Middle frontal gyrus (tissue), 1 donor: Measurements from ENCODE around the gene TXLNB.
"Not testable (repeated sequence)": the region's sequence is repeated elsewhere in the genome, so short reads cannot be mapped to it uniquely, and the experiment has no call there.

ENCODE experiments used
- DNase-seq: peaks from one replicate; pipeline ENCODE4 v3.0.0-alpha.2; 2015; ENCODE audit warnings: low spot score; ENCODE audit errors: extremely low spot score

TXLNB gene

DNA sequence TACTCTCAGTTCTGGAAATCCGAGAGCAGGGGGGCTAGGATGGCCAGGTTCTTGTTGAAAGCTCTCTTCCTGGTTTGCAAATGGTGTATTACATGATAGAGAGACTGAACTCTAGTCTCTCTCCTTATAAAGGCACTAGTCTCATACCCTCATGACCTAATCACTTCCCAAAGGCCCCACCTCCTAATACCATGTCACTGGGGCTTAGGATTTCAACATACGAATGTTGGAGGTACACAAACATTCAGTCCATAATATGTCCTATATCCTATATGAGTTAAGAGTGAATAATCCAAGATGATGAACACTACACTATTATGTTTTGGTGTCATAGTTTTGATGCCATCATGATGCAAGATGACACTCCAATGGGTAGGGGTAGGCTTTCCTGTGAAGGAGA is 20.0 kb upstream of the TXLNB start:
- DNase-seq = no peak

DNA sequence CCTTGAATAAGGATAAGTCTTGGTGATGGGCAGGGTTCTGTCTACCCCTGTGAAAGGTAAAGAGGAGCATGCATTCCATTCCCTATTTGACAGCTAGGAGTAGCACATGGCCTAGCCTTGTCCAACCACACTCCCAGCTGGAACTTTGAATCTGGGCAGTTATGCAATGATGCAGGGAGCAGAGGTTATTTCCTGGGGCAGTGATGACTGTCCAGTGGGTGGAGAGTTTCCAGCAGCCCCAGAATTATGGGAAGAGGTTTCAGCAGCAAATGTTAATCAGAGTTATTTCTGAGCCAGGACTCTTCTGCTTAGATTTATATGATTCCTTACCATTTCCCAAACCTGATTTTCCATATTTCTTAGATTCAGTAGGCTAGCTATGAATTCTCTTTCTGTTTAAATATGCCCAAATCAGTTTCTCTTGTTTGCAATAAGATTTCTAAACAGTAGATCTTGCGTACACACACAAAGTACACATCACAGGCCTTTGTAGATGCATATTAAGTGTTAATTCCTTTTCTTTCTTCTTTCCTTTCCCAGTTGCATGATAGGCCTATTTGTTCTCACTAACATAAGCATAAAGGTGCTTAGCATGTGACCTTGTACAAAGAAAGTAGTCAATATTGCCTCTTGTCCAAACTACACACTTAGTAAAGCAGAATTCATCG is 17.3 kb upstream of the TXLNB start:
- no peak for DNase-seq

DNA sequence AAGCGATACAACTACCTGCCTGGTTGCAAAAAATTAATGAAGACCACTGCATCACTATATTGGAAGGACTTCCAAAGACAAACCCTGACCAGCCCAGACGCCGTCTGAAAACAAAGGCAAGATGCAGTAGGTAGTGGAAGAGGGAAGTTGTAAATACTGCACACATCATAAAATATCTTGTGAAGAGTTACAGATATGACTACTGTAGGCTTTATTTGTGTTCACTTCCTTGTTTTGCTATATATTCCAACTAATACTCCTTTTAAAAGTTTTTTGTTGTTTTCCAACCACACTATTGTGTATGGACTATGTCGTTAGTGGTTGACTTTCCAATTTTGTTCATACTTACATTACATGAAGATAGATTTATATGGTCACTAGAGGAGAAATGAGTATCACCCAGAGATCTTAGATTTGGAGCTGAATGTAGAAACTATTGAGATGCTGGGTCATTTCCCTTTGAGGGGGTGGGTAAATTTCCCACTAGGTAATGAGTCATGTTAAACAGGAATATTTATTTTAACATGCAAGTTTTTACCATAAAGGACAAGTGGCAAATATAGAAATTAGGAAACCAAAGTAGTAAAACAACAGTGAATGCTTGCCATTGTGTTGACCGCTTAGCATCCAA is 16.6 kb upstream of the TXLNB start:
- no peak for DNase-seq

DNA sequence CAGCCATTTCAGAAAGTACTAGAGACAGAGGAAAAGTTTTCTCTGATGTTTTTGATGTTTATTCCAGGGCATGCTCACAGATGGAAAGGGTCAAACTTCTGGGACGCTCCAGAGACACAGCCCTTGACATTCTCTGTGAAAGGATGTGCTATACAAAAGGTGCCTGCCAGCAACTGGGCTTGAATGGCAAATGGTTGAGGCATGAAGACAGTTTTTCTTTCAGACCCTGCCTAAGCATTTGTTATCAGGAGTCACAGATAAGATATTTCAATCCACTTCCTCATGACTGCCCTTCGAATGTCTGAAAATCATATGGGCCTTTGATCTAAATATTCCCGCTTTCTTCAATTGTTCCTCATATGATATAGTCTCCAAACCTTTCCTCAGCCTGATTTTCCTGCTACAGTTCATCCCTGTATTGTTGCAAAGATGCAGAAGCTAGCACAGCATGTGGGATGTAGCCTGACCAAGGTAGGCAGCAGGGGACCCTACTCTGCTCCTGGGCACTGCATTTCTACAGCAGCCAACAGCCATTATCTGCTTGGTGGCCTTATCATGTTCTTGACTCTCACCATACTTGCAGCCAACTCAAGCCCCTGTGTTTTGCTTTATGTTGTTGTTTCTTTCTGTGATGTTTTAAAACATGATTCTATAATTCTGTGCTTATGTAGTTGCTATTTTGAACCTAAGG is 14.6 kb upstream of the TXLNB start:
- no peak for DNase-seq

DNA sequence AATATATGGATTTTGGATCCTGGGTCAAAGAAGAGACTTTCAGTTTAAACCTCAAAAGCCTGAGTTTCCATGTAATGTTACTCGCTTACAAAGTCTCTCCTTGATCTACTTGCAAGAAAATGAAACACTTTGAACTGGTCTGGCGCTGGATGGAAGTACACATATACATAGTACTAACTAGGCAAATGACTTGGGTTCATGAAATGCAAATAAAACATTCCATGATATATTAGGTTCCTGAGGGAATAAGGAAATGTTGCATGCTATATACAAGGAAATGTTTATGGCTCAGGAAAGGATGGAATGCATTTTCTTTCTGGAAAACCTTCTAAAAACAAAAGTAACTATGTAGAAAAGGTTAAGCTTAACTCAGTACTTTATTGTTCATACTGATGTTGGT is 11.4 kb upstream of the TXLNB start:
- no peak for DNase-seq

DNA sequence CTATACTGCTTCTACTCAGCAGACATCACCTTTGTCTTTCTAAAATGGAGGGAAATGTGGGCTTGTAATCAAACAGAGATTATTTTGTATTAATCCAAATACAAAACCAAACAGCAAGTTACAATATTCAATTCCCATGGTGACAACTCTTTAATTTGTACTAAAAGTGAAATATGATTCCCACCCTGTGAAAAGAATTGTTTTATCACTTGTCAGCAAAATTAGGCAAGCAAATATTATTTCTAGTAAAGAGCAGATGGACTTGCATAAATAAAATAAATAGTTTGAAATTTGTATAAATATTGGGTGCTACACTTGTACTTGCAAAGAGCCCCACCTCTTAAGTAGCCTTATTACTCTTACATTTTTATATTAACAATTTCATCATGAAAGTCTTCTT is 6.1 kb upstream of the TXLNB start:
- no peak for DNase-seq

DNA sequence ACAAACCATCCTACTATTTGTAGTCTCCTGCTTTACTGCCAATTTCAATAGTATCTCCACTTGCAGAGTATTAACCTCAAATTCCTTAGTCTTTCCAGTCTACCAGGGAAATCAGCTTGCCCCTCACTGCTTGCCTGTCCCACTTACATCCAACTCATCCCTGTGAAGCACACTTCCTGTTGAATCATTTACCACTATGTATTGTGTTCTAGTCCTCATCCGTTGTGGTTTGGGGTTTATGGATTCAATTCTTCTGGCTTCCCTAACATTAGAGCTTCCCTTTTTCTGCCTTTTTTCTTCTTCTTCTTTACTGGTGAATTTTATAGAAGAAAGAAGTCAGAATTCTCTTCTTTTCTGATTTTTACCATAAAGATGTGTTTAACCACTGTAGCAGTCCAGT is 5.1 kb upstream of the TXLNB start:
- DNase-seq = no peak

DNA sequence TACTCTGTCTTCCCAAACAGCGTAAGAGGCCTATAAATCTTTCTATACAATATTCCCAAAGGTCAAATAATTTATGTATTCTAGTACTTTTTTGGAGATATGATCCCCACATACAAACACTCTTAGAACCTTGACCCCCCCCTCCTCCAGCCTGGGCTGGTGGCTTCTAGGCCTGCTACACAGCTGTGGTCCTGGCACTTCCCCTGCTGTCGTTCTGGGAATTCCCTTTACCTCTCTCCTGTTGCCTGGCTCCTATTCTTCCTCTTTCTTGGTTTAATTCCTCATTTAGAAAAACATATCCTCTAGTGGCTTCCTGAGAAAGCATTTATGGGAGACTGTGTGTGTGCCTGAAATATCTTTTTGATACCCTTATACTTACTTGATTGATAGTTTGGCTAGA is 4.1 kb upstream of the TXLNB start:
- DNase-seq = no peak

DNA sequence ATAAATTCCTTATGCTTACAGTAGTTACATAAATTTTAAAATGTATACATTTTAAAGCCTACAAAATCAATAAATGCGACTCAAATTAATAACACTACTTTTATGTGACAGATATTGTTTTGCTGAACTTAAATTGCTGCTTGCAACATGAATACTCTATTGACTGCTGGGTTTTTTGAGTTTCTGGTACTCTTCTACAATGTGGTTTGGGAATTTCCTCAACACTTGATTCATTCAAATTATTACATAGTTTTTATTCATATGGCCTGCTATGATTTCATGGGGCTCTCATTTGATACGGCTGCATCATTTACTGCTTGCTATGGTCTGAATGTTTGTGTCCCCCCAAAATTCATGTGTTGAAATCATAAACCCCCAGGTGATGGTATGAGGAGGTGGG is 2.3 kb upstream of the TXLNB start:
- no peak for DNase-seq

DNA sequence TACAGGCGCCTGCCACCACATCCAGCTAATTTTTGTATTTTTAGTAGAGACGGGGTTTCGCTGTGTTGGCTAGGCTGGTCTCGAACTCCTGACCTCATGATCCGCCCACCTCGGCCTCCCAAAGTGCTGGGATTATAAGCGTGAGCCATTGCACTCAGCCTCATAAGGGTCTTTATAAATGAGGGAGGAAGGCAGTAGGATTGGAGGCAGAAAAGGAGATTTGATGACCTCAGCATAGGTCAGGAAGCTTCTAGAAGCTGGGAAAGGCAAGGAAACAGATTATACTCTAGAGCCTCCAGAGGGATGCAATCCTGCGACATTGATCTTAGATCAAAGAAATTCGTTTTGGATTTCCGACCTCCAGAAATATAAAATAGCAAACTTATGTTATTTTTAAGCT is 1.4 kb upstream of the TXLNB start:
- not testable (repeated sequence) for DNase-seq

DNA sequence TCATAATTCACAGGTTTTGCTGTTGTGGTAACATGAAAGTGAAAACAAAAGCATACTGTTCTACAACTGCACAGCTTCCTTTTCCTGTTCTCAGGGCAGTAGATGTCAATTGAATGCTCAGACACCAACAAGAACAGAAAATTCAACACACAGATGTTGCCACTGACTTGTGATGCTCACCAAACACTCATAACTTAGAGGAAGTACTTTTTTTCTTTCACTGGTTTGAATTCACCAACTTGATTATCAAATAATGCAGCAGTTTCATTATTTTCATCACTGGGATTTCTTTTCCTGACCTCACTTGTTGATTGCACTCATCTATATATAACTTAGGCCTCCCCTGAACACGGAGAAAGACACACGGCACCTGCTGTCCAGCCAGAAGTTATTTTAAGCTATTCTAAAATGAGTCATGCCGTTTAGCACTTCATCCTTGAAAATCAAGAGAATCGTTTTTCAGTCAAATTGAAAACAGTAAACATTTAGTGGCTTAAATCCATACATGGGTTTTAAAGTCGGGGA is 949 bp downstream of the TXLNB start:
- no peak for DNase-seq

DNA sequence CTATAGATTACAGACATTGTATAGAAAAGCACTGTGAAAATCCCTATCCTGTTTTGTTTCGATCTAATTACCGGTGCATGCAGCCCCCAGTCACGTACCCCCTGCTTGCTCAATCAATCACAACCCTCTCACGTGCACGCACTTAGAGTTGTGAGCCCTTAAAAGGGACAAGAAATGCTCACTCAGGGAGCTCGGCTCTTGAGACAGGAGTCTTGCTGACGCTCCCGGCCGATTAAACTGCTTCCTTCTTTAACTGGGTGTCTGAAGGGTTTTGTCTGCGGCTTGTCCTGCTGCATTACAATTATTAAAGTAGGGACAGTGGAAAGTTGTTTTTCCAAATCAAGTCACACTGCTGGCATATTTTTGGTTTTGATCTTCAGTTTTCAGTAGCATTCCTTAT is 2.6 kb downstream of the TXLNB start:
- no peak for DNase-seq

DNA sequence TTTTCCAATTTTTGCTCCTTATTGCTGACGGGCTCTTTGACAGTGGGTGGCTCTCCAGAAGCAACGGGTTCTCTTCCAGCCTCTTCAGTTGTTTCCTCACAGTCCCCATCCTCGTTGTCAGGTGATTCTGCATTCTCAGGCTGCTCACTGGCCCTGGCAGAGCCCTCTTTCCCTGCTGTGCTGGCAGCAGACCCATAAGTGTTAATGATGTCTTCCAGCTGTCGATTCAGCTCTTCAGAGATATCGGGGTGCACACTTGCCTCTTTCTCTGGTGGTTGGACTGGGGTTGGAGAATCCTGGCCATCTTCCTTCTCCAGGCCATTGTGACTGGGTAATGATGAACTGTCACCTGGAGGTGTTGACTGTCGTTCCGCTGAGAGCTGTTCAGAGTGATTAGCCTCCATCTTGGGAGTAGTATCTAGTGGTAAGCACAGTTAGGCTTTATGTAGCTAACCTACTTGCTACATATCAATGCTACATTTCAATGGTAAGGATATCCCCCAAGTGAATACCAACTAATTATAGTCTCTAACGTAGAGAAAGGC is 3.2 kb downstream of the TXLNB start:
- no peak for DNase-seq

DNA sequence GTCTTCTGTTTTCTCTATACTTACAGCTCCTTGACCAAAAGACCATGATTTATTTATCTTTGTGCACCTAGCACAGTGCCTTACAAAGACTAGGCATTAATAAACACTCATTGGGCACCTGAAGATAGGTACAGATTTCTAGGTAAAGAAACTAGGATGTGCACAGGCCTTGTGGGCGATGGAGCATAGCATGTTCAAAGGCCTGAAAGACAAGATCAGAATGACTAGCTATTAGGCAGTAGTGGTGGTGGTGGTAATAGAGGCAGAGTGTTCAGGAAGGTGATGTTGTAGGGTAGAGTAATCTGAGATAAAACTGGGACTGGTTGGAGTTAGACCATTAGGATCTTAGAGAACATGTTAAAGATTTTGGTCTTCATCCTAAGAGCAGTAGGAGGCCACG is 3.9 kb downstream of the TXLNB start:
- no peak for DNase-seq

DNA sequence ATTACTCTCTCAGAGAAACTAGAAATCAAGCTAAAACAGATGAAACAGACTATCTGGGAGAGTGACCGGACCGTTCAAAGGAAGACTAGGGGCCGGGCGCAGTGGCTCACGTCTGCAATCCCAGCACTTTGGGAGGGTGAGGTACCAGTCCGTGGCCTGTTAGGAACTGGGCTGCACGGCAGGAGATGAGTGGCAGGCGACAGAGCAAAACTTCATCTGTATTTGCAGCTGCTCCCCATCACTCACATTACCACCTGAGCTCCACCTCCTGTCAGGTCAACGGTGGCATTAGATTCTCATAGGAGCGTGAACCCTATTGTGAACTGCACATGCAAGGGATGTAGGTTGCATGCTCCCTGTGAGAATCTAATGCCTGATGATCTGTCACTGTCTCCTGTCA is 5.4 kb downstream of the TXLNB start:
- not testable (repeated sequence) for DNase-seq

DNA sequence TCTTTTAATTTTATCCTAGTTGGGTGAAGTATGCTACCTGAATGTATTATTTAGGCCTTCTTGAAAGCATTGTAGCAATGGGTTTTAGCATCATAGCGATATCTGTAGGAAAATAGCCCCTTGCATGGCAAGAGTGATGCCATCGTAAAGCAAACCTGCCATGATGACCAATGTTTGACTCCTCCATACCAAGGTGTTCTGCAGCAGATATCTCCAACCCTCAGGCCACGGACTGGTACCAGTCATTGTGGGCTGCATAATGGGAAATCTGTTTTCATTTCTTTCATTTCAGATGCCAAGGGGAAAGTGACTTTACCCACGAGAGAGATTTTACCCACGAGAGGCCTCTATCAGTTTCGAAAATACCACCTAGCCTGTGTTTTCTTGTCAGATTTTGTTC is 6.2 kb downstream of the TXLNB start:
- DNase-seq = no peak

DNA sequence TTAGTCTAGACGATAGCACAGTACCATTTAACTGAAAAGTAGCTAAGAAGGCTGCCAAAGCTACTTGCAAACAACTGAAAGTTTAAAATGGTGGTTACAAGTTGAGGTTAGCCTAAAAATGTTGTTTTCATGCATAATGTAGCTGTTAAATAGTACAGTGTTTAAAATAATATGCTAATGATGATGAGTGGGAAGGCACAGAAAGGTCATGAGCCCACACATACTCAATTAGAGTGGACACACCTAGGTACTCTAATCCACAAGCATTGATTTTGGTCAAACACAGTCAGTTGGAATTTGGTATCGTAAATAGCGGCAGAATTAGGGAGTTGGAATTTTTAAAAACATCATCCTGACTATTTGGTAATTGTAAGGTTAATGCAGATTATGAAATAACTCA is 7.0 kb downstream of the TXLNB start:
- no peak for DNase-seq

DNA sequence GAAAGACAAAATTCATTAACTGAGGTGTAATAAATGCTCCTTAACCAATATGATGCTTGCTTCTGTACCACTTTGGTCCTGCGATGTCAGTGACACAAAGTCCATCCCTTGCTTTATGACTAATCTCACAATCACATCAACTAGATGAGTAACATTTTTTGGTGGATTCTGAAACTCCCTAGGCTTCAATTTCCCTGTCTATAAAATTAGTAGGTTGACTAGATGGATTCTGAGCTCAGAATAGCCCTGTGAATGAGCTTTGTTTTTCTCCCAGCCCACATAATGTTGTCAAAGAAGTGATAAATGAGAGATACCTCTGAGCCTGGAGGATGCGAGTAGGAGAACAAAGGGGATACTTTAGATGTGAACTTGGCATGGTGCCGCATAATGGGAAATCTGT is 9.1 kb downstream of the TXLNB start:
- DNase-seq = no peak

DNA sequence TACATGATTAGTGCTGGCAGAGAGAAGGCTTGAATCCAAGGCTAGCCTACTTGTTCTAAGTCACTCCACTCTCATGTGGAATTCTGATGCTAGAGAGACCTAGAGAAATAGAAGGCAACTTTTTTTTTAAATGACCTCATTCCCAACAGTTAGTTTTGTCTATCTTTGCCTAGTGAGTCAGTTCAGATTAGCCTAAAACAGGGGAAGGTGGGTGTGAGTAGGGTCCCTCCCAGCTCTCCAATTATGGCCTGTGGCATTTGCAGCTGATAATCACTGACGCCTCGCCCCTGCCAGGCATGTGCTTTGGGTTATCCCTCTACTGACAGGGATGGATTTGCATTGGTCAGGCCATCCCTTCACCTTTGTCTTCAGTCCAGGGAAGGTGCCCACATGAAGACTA is 13.6 kb downstream of the TXLNB start:
- DNase-seq = no peak

DNA sequence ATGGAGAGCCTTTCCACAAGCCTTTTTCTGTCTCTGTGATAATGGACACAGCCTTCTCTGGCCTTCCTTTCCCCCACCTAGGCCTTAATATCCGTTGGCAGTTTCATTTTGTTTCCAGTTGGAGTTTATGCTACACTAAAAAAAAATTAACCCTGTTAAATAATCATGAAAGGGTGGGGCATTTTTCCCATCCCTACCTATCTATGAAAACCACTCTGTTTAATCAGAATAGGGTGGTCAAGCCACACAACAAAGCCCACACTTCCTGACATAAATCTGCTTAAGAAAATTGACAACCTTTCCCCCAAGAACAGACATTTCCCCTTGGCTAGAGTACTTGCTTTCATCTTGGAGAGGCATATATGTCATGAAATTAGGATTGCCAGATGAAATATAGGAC is 14.2 kb downstream of the TXLNB start:
- DNase-seq = no peak

DNA sequence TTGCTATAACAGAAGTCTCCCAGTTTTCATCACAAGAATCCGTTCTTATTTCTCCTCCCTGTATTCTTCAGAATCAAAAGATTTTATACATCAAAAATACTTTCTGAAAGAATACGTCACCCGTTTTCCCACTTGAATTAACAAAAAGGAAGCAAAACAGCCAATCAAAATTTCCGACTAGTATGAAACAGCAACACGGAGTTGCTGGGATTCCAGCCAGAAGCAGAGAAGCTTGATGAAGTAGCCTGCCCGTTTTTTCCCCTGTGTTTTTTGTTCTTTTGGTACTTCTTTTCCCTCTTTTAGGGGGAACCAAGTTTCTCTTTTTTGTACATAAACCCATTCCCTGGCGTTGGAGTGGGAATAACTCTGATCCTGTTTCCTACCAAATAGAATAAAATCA is 14.6 kb downstream of the TXLNB start:
- no peak for DNase-seq

DNA sequence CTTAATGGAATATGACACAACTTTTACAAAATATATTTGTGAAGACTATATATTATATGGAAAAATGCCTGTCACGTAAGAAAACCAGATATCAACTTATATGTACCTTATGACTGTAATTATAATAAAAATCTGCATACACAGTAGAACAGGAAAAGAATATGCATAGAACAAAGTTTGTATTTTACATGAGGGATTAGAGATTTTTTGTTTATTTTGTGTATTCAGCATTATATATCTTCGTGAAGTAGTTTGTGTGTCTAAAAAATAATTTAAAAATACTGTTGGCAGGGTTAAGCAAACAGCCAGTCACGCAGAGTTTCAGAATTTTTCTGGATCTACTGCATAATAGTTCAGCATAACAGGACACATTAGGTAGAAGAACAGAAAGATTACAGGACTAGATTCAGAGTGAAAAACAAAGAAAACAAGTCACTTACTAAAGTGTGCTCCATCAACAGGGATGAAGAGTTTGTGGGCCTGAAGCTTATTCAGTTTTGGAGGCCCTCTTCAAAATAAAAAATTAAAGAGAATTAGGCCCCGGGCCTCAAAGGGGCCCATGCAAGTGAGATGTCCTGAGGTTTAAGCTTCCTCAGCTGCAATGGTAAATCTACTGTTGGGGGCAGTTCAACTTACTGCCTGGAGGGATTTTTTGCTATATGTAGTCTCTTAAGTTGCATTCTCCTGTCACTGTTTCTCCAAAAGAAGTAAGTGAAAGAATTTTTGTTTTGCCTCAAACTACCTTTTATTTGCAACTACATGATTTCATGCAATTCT is 16.3 kb downstream of the TXLNB start:
- no peak for DNase-seq
